ENCODE results near the gene JAM3.
"Not testable (repeated sequence)": the region's sequence is repeated elsewhere in the genome, so short reads cannot be mapped to it uniquely, and the experiment has no call there.

The JAM3 gene

GRCh38 chr11:134079317-134079716 is 10.4 kb downstream of the JAM3 start:
- Histone ChIP-seq H3K9me3 (peaks cover 17% of the 10 kb centered on the region), H3K4me1 (no peaks in the 10 kb centered on the region), H3K36me3 (replicated peaks) (no peaks in the 10 kb centered on the region; the same call in none of the 2 replicates), H3K27me3 (ENCODE audit: low read depth) (no peaks in the 10 kb centered on the region), H3K4me3 (no peak overlapping the region)
- no peak for DNase-seq (ENCODE audit: low spot score in 2 of 2)
- in situ Hi-C loops (cut with MboI; ENCODE audit: low sequenced_read_pairs): no loop called here

DNA sequence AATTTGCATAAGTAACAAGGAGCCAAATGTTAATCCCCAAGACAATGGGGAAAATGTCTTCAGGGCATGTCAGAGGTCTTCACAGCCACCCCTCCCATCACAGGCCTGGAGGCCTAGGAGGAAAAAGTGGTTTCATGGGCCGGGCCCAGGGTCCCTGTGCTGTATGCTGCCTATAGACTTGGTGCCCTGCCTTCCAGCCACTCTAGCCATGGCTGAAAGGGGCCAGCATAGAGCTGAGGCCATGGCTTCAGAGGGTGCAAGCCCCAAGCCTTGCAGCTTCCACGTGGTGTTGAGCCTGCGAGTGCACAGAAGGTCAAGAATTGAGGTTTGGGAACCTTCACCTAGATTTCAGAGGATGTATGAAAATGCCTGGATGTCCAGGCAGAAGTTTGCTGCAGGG is 12.4 kb downstream of the JAM3 start:
- H3K9me3 ChIP-seq: peaks cover 17% of the 10 kb centered on the region
- H3K4me1 ChIP-seq; H3K36me3 ChIP-seq (replicated peaks); DNase-seq (ENCODE audit: low spot score in 2 of 2); H3K4me3 ChIP-seq; H3K27me3 ChIP-seq (ENCODE audit: low read depth); in situ Hi-C loops (cut with MboI; ENCODE audit: low sequenced_read_pairs): not testable (repeated sequence)

DNA sequence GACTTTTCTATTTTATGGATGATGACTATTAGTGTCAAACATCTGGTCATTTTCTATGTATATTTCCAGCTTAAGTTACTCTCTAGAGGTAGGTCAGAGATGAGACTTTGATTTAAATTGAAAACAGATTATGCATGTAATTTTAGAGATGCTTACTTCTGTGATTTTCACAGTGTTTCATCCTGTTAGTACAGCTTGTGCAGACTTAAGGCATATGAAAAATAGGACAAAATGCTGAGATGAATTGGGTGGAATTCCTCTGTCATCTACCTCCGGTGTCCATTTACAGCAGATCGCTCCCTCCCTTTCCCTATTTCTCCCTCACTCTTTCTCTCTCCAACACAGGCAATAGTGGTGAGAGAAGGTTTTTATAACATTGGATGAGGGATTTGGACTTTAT is 14.1 kb downstream of the JAM3 start:
- Histone ChIP-seq H3K36me3 (replicated peaks) (no peaks in the 10 kb centered on the region; the same call in none of the 2 replicates), H3K4me1 (0 out of 2 replicates have a peak, but pooled peaks cover 2% of the 10 kb centered on the region), H3K27me3 (ENCODE audit: low read depth) (no peaks in the 10 kb centered on the region), H3K9me3 (peaks cover 17% of the 10 kb centered on the region), H3K4me3 (no peak overlapping the region)
- in situ Hi-C loops (cut with MboI; ENCODE audit: low sequenced_read_pairs): no loop called here
- DNase-seq (ENCODE audit: low spot score in 2 of 2): no peak

GRCh38 chr11:134086376-134086775 is 17.5 kb downstream of the JAM3 start:
- in situ Hi-C loops (cut with MboI; ENCODE audit: low sequenced_read_pairs): no loop called here
- Histone ChIP-seq H3K9me3 (peaks cover 7% of the 10 kb centered on the region), H3K27me3 (ENCODE audit: low read depth) (no peaks in the 10 kb centered on the region), H3K4me1 (0 out of 2 replicates have a peak, but pooled peaks cover 2% of the 10 kb centered on the region), H3K4me3 (no peak overlapping the region), H3K36me3 (replicated peaks) (no peaks in the 10 kb centered on the region)
- DNase-seq (ENCODE audit: low spot score in 2 of 2): no peak

GRCh38 chr11:134092006-134092405 is 23.1 kb downstream of the JAM3 start:
- H3K4me1 ChIP-seq; H3K27me3 ChIP-seq (ENCODE audit: low read depth); H3K9me3 ChIP-seq; H3K36me3 ChIP-seq (replicated peaks); H3K4me3 ChIP-seq; DNase-seq (ENCODE audit: low spot score in 2 of 2); in situ Hi-C loops (cut with MboI; ENCODE audit: low sequenced_read_pairs): not testable (repeated sequence)

- Histone ChIP-seq H3K4me3 (no peak overlapping the region), H3K36me3 (replicated peaks) (no peaks in the 10 kb centered on the region; the same call in 1 of the 2 replicates), H3K27me3 (ENCODE audit: low read depth) (no peaks in the 10 kb centered on the region), H3K9me3 (no peaks in the 10 kb centered on the region), H3K4me1 (no peaks in the 10 kb centered on the region)
- in situ Hi-C loops (cut with MboI; ENCODE audit: low sequenced_read_pairs): no loop called here
- no peak for DNase-seq (ENCODE audit: low spot score in 2 of 2)
These were observed 28.3 kb downstream of the JAM3 start for GRCh38 chr11:134097166-134097565.

DNA sequence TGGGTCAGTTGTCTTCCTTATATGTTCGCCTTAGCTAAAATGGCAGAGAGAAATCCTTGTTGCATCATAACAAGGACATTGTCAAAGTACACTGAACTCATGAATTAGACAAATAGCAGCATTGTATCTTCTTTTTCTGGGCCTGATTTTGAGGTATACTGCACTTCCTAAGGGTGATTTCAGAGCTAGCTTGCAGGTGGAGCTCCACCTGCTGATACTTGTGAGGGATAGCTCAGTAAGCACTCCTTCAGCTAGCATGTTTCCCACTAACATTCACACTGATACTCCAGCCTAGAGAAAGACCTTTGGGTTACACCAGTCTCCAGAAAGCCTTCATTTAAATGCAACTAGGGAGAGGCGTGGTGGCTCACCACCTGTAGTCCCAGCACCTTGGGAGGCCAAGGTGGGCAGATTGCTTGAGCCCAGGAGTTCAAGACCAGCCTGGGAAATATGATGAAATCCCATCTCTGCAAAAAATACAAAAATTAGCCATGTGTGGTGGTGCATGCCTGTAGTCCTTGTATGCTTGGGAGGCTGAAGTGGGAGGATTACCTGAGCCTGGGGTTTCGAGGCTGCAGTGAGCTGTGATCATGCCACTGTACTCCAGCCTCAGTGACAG is 29.8 kb downstream of the JAM3 start:
- Histone ChIP-seq H3K9me3 (no peaks in the 10 kb centered on the region), H3K4me1 (no peaks in the 10 kb centered on the region), H3K4me3 (no peak overlapping the region), H3K27me3 (ENCODE audit: low read depth) (no peaks in the 10 kb centered on the region), H3K36me3 (replicated peaks) (no peaks in the 10 kb centered on the region; the same call in 1 of the 2 replicates)
- in situ Hi-C loops (cut with MboI; ENCODE audit: low sequenced_read_pairs): no loop called here
- no peak for DNase-seq (ENCODE audit: low spot score in 2 of 2)

DNA sequence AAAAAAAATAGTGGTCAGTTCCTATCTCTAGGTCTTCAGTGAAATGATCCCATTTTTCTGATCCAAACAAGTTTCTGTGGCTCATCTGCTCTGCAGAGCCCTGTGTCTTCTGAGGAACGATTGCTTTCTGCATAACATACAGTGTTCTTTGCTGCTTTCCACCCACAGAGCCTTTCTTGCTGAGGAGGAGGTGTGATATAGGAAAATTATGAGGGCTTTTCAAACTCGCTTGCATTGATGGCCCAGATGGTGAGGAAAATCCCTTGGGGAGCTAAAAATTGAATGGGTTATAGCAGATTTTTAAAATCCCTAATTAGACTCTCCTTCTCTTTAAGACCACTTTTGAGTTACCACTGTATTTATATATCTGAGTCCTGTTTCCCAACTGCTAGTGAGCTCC is 31.3 kb downstream of the JAM3 start:
- in situ Hi-C loops (cut with MboI; ENCODE audit: low sequenced_read_pairs): no loop called here
- H3K4me1 ChIP-seq: no peaks in the 10 kb centered on the region
- DNase-seq (ENCODE audit: low spot score in 2 of 2): no peak
- H3K27me3 ChIP-seq (ENCODE audit: low read depth): no peaks in the 10 kb centered on the region
- H3K36me3 ChIP-seq (replicated peaks): no peaks in the 10 kb centered on the region; the same call in 1 of the 2 replicates
- H3K4me3 ChIP-seq: no peak overlapping the region
- H3K9me3 ChIP-seq: no peaks in the 10 kb centered on the region

GRCh38 chr11:134101282-134101681 is 32.4 kb downstream of the JAM3 start:
- no peaks in the 10 kb centered on the region for H3K4me1 ChIP-seq
- in situ Hi-C loops (cut with MboI; ENCODE audit: low sequenced_read_pairs): no loop called here
- no peaks in the 10 kb centered on the region for H3K27me3 ChIP-seq (ENCODE audit: low read depth)
- H3K36me3 ChIP-seq (replicated peaks): no peaks in the 10 kb centered on the region; the same call in 1 of the 2 replicates
- H3K9me3 ChIP-seq: no peaks in the 10 kb centered on the region
- no peak overlapping the region for H3K4me3 ChIP-seq
- DNase-seq (ENCODE audit: low spot score in 2 of 2): no peak

DNA sequence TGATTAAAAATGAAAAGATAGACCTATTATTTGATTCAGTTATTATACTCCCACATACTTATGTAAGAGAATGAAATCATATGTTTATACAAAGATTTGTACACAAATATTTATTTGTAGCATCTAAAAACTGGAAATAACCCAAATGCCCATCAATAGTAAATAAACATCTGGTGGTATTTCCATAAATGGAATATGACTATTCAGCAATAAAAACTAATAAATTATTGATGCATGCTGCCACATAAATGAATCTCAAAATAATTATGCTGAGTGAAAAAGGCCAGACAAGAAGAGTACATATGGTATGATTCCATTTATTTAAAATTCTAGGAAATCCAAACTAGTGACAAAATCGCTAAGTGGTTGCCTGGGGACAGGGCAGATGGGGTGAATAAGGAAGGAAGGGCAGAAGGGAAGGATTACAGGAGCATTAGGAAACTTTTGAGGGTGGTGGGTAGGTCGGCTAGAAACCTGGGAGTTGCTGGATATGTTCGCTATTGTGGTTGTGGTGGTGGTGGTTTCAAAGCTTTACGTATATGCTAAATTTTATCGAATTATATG is 41.5 kb downstream of the JAM3 start:
- DNase-seq (ENCODE audit: low spot score in 2 of 2): no peak
- Histone ChIP-seq H3K27me3 (ENCODE audit: low read depth) (no peaks in the 10 kb centered on the region), H3K4me1 (peaks cover 8% of the 10 kb centered on the region), H3K4me3 (no peak overlapping the region), H3K9me3 (peaks cover 6% of the 10 kb centered on the region; the same call in 1 of the 2 replicates), H3K36me3 (replicated peaks) (no peaks in the 10 kb centered on the region; the same call in 1 of the 2 replicates)
- in situ Hi-C loops (cut with MboI; ENCODE audit: low sequenced_read_pairs): no loop called here

DNA sequence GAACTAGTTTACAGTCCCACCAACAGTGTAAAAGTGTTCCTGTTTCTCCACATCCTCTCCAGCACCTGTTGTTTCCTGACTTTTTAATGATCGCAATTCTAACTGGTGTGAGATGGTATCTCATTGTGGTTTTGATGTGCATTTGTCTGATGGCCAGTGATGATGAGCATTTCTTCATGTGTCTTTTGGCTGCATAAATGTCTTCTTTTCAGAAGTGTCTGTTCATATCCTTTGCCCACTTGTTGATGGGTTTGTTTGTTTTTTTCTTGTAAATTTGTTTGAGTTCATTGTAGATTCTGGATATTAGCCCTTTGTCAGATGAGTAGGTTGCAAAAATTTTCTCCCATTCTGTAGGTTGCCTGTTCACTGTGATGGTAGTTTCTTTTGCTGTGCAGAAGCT is 44.9 kb downstream of the JAM3 start:
- H3K4me1 ChIP-seq; H3K4me3 ChIP-seq; H3K9me3 ChIP-seq; in situ Hi-C loops (cut with MboI; ENCODE audit: low sequenced_read_pairs); H3K27me3 ChIP-seq (ENCODE audit: low read depth); H3K36me3 ChIP-seq (replicated peaks); DNase-seq (ENCODE audit: low spot score in 2 of 2): not testable (repeated sequence)

GRCh38 chr11:134116210-134116609 is 47.3 kb downstream of the JAM3 start:
- H3K9me3 ChIP-seq: no peaks in the 10 kb centered on the region
- no peaks in the 10 kb centered on the region; the same call in 1 of the 2 replicates for H3K36me3 ChIP-seq (replicated peaks)
- peaks cover 10% of the 10 kb centered on the region for H3K4me1 ChIP-seq
- H3K4me3 ChIP-seq: no peak overlapping the region
- DNase-seq (ENCODE audit: low spot score in 2 of 2): no peak
- H3K27me3 ChIP-seq (ENCODE audit: low read depth): no peaks in the 10 kb centered on the region
- in situ Hi-C loops (cut with MboI; ENCODE audit: low sequenced_read_pairs): no loop called here

DNA sequence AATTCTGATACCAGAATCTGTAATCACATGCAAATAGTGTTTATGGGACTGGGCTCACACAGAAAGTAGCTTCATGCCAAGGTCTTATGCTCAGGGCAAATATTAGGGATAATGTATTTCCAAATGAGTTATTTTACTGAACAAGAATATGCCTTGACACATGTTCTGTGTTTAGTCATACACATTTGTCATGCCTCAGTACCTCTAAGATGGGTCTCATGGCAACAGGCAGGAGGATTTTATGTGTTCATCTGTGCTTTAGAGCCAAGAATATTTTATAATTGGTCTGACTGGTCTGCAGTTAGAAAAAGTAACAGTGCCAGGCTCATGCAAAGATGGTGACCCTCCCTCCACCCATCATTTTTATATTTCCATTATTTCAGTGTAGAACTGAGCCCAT is 49.1 kb downstream of the JAM3 start:
- Histone ChIP-seq H3K27me3 (ENCODE audit: low read depth) (no peaks in the 10 kb centered on the region), H3K9me3 (no peaks in the 10 kb centered on the region), H3K4me1 (peaks cover 10% of the 10 kb centered on the region), H3K4me3 (no peak overlapping the region), H3K36me3 (replicated peaks) (no peaks in the 10 kb centered on the region; the same call in 1 of the 2 replicates)
- no peak for DNase-seq (ENCODE audit: low spot score in 2 of 2)
- in situ Hi-C loops (cut with MboI; ENCODE audit: low sequenced_read_pairs): no loop called here

- H3K9me3 ChIP-seq: no peaks in the 10 kb centered on the region
- no peaks in the 10 kb centered on the region; the same call in 1 of the 2 replicates for H3K36me3 ChIP-seq (replicated peaks)
- in situ Hi-C loops (cut with MboI; ENCODE audit: low sequenced_read_pairs): no loop called here
- no peak overlapping the region for H3K4me3 ChIP-seq
- DNase-seq (ENCODE audit: low spot score in 2 of 2): no peak
- H3K27me3 ChIP-seq (ENCODE audit: low read depth): no peaks in the 10 kb centered on the region
- H3K4me1 ChIP-seq: peaks cover 10% of the 10 kb centered on the region
These were observed 50.2 kb downstream of the JAM3 start for GRCh38 chr11:134119094-134119493.

All from HAP-1 (cell line).